DOHH2 (cell line): ENCODE data around the gene PLXNA2.

ENCODE experiments used
- EZH2phosphoT487 ChIP-seq: fragments of 200-600 bp; sonication (generic); IDR thresholded peaks from 2 replicates; pipeline ENCODE4 v1.6.1; 2017; ENCODE audit warnings: borderline replicate concordance, mild to moderate bottlenecking, antibody characterized with exemption, low read length, moderate library complexity, mixed read lengths
- TF ChIP-seq, protein P1 (sequence below): fragments of 200-600 bp; sonication (generic); IDR thresholded peaks from one replicate; pipeline ENCODE4 v1.5.1; 2014; ENCODE audit warnings: antibody characterized with exemption, mild to moderate bottlenecking, low read depth, low read length; ENCODE audit not compliant: poor library complexity, severe bottlenecking

- TF ChIP-seq, protein P1, sequence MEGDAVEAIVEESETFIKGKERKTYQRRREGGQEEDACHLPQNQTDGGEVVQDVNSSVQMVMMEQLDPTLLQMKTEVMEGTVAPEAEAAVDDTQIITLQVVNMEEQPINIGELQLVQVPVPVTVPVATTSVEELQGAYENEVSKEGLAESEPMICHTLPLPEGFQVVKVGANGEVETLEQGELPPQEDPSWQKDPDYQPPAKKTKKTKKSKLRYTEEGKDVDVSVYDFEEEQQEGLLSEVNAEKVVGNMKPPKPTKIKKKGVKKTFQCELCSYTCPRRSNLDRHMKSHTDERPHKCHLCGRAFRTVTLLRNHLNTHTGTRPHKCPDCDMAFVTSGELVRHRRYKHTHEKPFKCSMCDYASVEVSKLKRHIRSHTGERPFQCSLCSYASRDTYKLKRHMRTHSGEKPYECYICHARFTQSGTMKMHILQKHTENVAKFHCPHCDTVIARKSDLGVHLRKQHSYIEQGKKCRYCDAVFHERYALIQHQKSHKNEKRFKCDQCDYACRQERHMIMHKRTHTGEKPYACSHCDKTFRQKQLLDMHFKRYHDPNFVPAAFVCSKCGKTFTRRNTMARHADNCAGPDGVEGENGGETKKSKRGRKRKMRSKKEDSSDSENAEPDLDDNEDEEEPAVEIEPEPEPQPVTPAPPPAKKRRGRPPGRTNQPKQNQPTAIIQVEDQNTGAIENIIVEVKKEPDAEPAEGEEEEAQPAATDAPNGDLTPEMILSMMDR = no peak
- no peak for TF ChIP-seq EZH2phosphoT487
Measured at GRCh38 chr1:207972337-207972736, 271.8 kb downstream of the PLXNA2 start.
